Mucosa of descending colon (tissue), 3 donors: ENCODE data around the gene SREBF2. TPM values are rescaled to one million over a fixed set of nuclear protein-coding genes. Genes with fewer than 3 reads are reported as not detected.
A peak's percentile ranks its signal among the peaks of the same experiment; 100 is the strongest.

Experiments used
- ATAC-seq: fragments of 200-7000 bp; cut with Tn5 transposase; one replicate; pipeline ENCODE4 v1.9.1; 2020; ENCODE audit warnings: mild to moderate bottlenecking, moderate library complexity
- DNase-seq, 3 donors: peaks; one replicate each; pipeline ENCODE4 v3.0.0-alpha.2; 2020
- H3K36me3 ChIP-seq: fragments of 200-600 bp; one replicate; pipeline ENCODE4 v1.8.0; 2021; ENCODE audit warnings: low read depth, mild to moderate bottlenecking
- H3K4me1 ChIP-seq: fragments of 200-600 bp; one replicate; pipeline ENCODE4 v1.8.0; 2021; ENCODE audit warnings: low read depth, mild to moderate bottlenecking
- H3K4me3 ChIP-seq: fragments of 200-600 bp; one replicate; pipeline ENCODE4 v1.8.0; 2021; ENCODE audit warnings: mild to moderate bottlenecking
- H3K9me3 ChIP-seq: fragments of 200-600 bp; one replicate; pipeline ENCODE4 v1.8.0; 2021; ENCODE audit warnings: mild to moderate bottlenecking
- CTCF ChIP-seq: fragments of 200-600 bp; IDR thresholded peaks from one replicate; pipeline ENCODE4 v1.8.0; 2022; ENCODE audit warnings: antibody characterized with exemption, mild to moderate bottlenecking
- intact Hi-C, 2 donors: fragments of 100-400 bp; cut with DNase I in 1 of 2; cut with micrococcal nuclease in 1 of 2; formaldehyde crosslinking; loops; one replicate each; pipeline versions ENCODE4 v1.11.0 to v1.11.1; 2022; cut with DNase I, micrococcal nuclease
- total RNA-seq, 3 donors: library from RNA; stranded (reverse); fragmentation: NEBNext Ultra II Directional in 2 of 3; extraction: Animal tissue kit (Norgen Biotek cat#: 25700) in 2 of 3; gene quantifications; one replicate each; pipeline versions ENCODE4 v1.2.1 to v1.2.4, GENCODE V29; 2021 to 2023
- donor health status: DM: no; HTN: no; CAD: no; lungs with moderate emphysema.
- donor health status: DM: no; HTN: no; CAD: no.
- donor health status: DM: no; HTN: yes; CAD: no.

SREBF2 gene
- total RNA-seq, 3 donors from 2014 or later, result 139 to 254 (median 169) TPM

- DNase-seq (no peak), ATAC-seq (no peak)
- Histone ChIP-seq H3K4me1 (peaks cover 62% of the 10 kb centered on the region), H3K36me3 (no peaks in the 10 kb centered on the region), H3K9me3 (no peaks in the 10 kb centered on the region), H3K4me3 (no peak overlapping the region)
- no peak for TF ChIP-seq CTCF
- intact Hi-C loops, result no loop called here
Observed at GRCh38 chr22:41844513-41844912, 11.6 kb downstream of the SREBF2 start.

GRCh38 chr22:41845380-41846267, 12.7 kb downstream of the SREBF2 start:
- ATAC-seq (no peak), DNase-seq (no peak)
- no peak for TF ChIP-seq CTCF
- Histone ChIP-seq H3K9me3 (no peaks in the 10 kb centered on the region), H3K4me3 (no peak overlapping the region), H3K4me1 (peaks cover 61% of the 10 kb centered on the region), H3K36me3 (no peaks in the 10 kb centered on the region)
- intact Hi-C loops, result no loop called here

- H3K36me3 ChIP-seq, result no peaks in the 10 kb centered on the region
- H3K4me1 ChIP-seq, result peaks cover 61% of the 10 kb centered on the region
- intact Hi-C loops, result no loop called here
- ATAC-seq (no peak), DNase-seq (no peak)
- H3K4me3 ChIP-seq, result no peak overlapping the region
- H3K9me3 ChIP-seq, result no peaks in the 10 kb centered on the region
- TF ChIP-seq CTCF, result no peak
Observed at GRCh38 chr22:41846268-41846987, 13.5 kb downstream of the SREBF2 start.

- intact Hi-C loops, result no loop called here
- DNase-seq (no peak), ATAC-seq (no peak)
- no peaks in the 10 kb centered on the region for H3K9me3 ChIP-seq
- no peak overlapping the region for H3K4me3 ChIP-seq
- no peaks in the 10 kb centered on the region for H3K36me3 ChIP-seq
- peaks cover 59% of the 10 kb centered on the region for H3K4me1 ChIP-seq
- no peak for TF ChIP-seq CTCF
Observed at GRCh38 chr22:41847300-41847699, 14.4 kb downstream of the SREBF2 start.

- no peaks in the 10 kb centered on the region for H3K36me3 ChIP-seq
- no peaks in the 10 kb centered on the region for H3K9me3 ChIP-seq
- peaks cover 48% of the 10 kb centered on the region for H3K4me1 ChIP-seq
- no peak overlapping the region for H3K4me3 ChIP-seq
- no peak for TF ChIP-seq CTCF
- intact Hi-C loops, result no loop called here
- DNase-seq (peak; percentile 84 to 85 (median 84)), ATAC-seq (peak; percentile 98)
Observed at GRCh38 chr22:41848468-41848867, 15.6 kb downstream of the SREBF2 start.
